ENCODE data around the gene ISLR2.

Gene ISLR2

DNA sequence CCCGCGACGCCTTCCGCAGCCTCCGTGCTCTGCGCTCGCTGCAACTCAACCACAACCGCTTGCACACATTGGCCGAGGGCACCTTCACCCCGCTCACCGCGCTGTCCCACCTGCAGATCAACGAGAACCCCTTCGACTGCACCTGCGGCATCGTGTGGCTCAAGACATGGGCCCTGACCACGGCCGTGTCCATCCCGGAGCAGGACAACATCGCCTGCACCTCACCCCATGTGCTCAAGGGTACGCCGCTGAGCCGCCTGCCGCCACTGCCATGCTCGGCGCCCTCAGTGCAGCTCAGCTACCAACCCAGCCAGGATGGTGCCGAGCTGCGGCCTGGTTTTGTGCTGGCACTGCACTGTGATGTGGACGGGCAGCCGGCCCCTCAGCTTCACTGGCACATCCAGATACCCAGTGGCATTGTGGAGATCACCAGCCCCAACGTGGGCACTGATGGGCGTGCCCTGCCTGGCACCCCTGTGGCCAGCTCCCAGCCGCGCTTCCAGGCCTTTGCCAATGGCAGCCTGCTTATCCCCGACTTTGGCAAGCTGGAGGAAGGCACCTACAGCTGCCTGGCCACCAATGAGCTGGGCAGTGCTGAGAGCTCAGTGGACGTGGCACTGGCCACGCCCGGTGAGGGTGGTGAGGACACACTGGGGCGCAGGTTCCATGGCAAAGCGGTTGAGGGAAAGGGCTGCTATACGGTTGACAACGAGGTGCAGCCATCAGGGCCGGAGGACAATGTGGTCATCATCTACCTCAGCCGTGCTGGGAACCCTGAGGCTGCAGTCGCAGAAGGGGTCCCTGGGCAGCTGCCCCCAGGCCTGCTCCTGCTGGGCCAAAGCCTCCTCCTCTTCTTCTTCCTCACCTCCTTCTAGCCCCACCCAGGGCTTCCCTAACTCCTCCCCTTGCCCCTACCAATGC lies 45.1 kb downstream of the ISLR2 start:
- DNase-seq (ENCODE audit: low read depth) = no peak
- no peak overlapping the region for H3K4me3 ChIP-seq (replicated peaks; ENCODE audit: low read depth, low read length)

GRCh38 chr15:74176262-74177214 lies 46.2 kb downstream of the ISLR2 start:
- TF ChIP-seq, protein P1, sequence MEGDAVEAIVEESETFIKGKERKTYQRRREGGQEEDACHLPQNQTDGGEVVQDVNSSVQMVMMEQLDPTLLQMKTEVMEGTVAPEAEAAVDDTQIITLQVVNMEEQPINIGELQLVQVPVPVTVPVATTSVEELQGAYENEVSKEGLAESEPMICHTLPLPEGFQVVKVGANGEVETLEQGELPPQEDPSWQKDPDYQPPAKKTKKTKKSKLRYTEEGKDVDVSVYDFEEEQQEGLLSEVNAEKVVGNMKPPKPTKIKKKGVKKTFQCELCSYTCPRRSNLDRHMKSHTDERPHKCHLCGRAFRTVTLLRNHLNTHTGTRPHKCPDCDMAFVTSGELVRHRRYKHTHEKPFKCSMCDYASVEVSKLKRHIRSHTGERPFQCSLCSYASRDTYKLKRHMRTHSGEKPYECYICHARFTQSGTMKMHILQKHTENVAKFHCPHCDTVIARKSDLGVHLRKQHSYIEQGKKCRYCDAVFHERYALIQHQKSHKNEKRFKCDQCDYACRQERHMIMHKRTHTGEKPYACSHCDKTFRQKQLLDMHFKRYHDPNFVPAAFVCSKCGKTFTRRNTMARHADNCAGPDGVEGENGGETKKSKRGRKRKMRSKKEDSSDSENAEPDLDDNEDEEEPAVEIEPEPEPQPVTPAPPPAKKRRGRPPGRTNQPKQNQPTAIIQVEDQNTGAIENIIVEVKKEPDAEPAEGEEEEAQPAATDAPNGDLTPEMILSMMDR (IDR thresholded peaks at IDR 0.05; ENCODE audit: low read length, missing control alignments) = no peak
- no peak for DNase-seq (ENCODE audit: low read depth)
- no peak overlapping the region for H3K4me3 ChIP-seq (replicated peaks; ENCODE audit: low read depth, low read length)

More for the DNA sequence above, 45.1 kb downstream of the ISLR2 start:
- TF ChIP-seq, protein P1 (IDR thresholded peaks at IDR 0.05; ENCODE audit: low read length, missing control alignments) = no peak

GRCh38 chr15:74178326-74179100 lies 48.1 kb downstream of the ISLR2 start:
- DNase-seq (ENCODE audit: low read depth) = no peak

GRCh38 chr15:74179101-74179841 lies 48.9 kb downstream of the ISLR2 start:
- H3K4me3 ChIP-seq (replicated peaks; ENCODE audit: low read depth, low read length) = no peak overlapping the region
- DNase-seq (ENCODE audit: low read depth) = peak; percentile 92
- TF ChIP-seq, protein P1 (IDR thresholded peaks at IDR 0.05; ENCODE audit: low read length, missing control alignments) = no peak

More at GRCh38 chr15:74178326-74179100, 48.1 kb downstream of the ISLR2 start:
- H3K4me3 ChIP-seq (replicated peaks; ENCODE audit: low read depth, low read length) = no peak overlapping the region
- TF ChIP-seq, protein P1 (IDR thresholded peaks at IDR 0.05; ENCODE audit: low read length, missing control alignments) = no peak

- TF ChIP-seq, protein P1 (IDR thresholded peaks at IDR 0.05; ENCODE audit: low read length, missing control alignments) = peak; percentile 16
- DNase-seq (ENCODE audit: low read depth) = peak; percentile 63
- no peak overlapping the region for H3K4me3 ChIP-seq (replicated peaks; ENCODE audit: low read depth, low read length)
Measured at GRCh38 chr15:74179983-74180880, 49.8 kb downstream of the ISLR2 start.
